ENCODE data around the gene DESI2.
"Not testable (repeated sequence)": the region's sequence is repeated elsewhere in the genome, so short reads cannot be mapped to it uniquely, and the experiment has no call there.

DESI2 gene

GRCh38 chr1:244664353-244664752, 11.4 kb downstream of the DESI2 start:
- no peak for DNase-seq (ENCODE audit: low read depth)
- no peak for TF ChIP-seq CTCF (IDR thresholded peaks at IDR 0.05; ENCODE audit: insufficient read depth, low read depth, low read length, missing control alignments)
- H3K4me3 ChIP-seq (ENCODE audit: low read length), result no peak overlapping the region

GRCh38 chr1:244665771-244666217, 12.9 kb downstream of the DESI2 start:
- TF ChIP-seq CTCF (IDR thresholded peaks at IDR 0.05; ENCODE audit: insufficient read depth, low read depth, low read length, missing control alignments), result no peak
- no peak for DNase-seq (ENCODE audit: low read depth)
- no peak overlapping the region for H3K4me3 ChIP-seq (ENCODE audit: low read length)

GRCh38 chr1:244666672-244667418, 13.9 kb downstream of the DESI2 start:
- H3K4me3 ChIP-seq (ENCODE audit: low read length); DNase-seq (ENCODE audit: low read depth): not testable (repeated sequence)

- TF ChIP-seq CTCF (IDR thresholded peaks at IDR 0.05; ENCODE audit: insufficient read depth, low read depth, low read length, missing control alignments), result no peak
- no peak overlapping the region for H3K4me3 ChIP-seq (ENCODE audit: low read length)
- DNase-seq (ENCODE audit: low read depth), result no peak
These were observed 14.9 kb downstream of the DESI2 start for GRCh38 chr1:244667797-244668196.

GRCh38 chr1:244672946-244673682, 20.2 kb downstream of the DESI2 start:
- no peak for DNase-seq (ENCODE audit: low read depth)
- H3K4me3 ChIP-seq (ENCODE audit: low read length), result no peak overlapping the region
- no peak for TF ChIP-seq CTCF (IDR thresholded peaks at IDR 0.05; ENCODE audit: insufficient read depth, low read depth, low read length, missing control alignments)

- DNase-seq (ENCODE audit: low read depth), result peak; percentile 45
- H3K4me3 ChIP-seq (ENCODE audit: low read length), result no peak overlapping the region
- TF ChIP-seq CTCF (IDR thresholded peaks at IDR 0.05; ENCODE audit: insufficient read depth, low read depth, low read length, missing control alignments), result no peak
These were observed 21.5 kb downstream of the DESI2 start for GRCh38 chr1:244674446-244674845.

- no peak for TF ChIP-seq CTCF (IDR thresholded peaks at IDR 0.05; ENCODE audit: insufficient read depth, low read depth, low read length, missing control alignments)
- DNase-seq (ENCODE audit: low read depth), result no peak
- H3K4me3 ChIP-seq (ENCODE audit: low read length), result no peak overlapping the region
These were observed 22.2 kb downstream of the DESI2 start for GRCh38 chr1:244675167-244675566.

Measured in epithelial cell of esophagus (primary cell).